Stimulated activated CD4-positive, alpha-beta T cell treated with anti-CD3 and anti-CD28 coated beads, Interleukin-12 subunit alpha, Interleukin-12 subunit beta, amount 100 ng/mL, for 48 hours (primary cell): ENCODE measurements around the gene MRPL27.
A peak's percentile ranks its signal among the peaks of the same experiment; 100 is the strongest.
"Not testable (repeated sequence)": the region's sequence is repeated elsewhere in the genome, so short reads cannot be mapped to it uniquely, and the experiment has no call there.

Experiments used
- DNase-seq, 3 donors: peaks; one replicate each; pipeline ENCODE4 v3.0.0-alpha.2; 2020; ENCODE audit warnings: low read depth in 2 of 3, low spot score in 1 of 3

The MRPL27 gene

GRCh38 chr17:50347117-50347893 is 25.7 kb downstream of the MRPL27 start:
- no peak for DNase-seq

GRCh38 chr17:50346313-50347116 is 26.5 kb downstream of the MRPL27 start:
- DNase-seq = peak in 2 of 3 donors; percentile 46 to 54

GRCh38 chr17:50345432-50346312 is 27.3 kb downstream of the MRPL27 start, which contains the start of gene XYLT2:
Gene XYLT2, plus strand, starts transcription at chr17:50346126. Its CDS starts 15 bp downstream, at chr17:50346141.
- peak; percentile 84 to 89 (median 86) for DNase-seq

GRCh38 chr17:50344731-50345365 is 28.1 kb downstream of the MRPL27 start:
- DNase-seq = no peak

- DNase-seq = no peak
Measured at GRCh38 chr17:50339381-50339780, 33.6 kb downstream of the MRPL27 start.

- DNase-seq = no peak
Measured at GRCh38 chr17:50338645-50339044, 34.3 kb downstream of the MRPL27 start.

- DNase-seq = no peak
Measured at GRCh38 chr17:50337956-50338355, 35.0 kb downstream of the MRPL27 start.

- DNase-seq = not testable (repeated sequence)
Measured at GRCh38 chr17:50333291-50334057, 39.5 kb downstream of the MRPL27 start.

- no peak for DNase-seq
Measured at GRCh38 chr17:50332196-50332595, 40.8 kb downstream of the MRPL27 start.

GRCh38 chr17:50331085-50331791 is 41.7 kb downstream of the MRPL27 start:
- DNase-seq = no peak

GRCh38 chr17:50330151-50330775 is 42.7 kb downstream of the MRPL27 start:
- DNase-seq = no peak

GRCh38 chr17:50329716-50330115 is 43.3 kb downstream of the MRPL27 start:
- DNase-seq = no peak

GRCh38 chr17:50328363-50329325 is 44.3 kb downstream of the MRPL27 start:
- DNase-seq = no peak

GRCh38 chr17:50326831-50327364 is 46.1 kb downstream of the MRPL27 start:
- no peak for DNase-seq

- DNase-seq = no peak
Measured at GRCh38 chr17:50325906-50326305, 47.1 kb downstream of the MRPL27 start.

- DNase-seq = no peak
Measured at GRCh38 chr17:50323060-50323459, 49.9 kb downstream of the MRPL27 start.

GRCh38 chr17:50322271-50322670 is 50.7 kb downstream of the MRPL27 start:
- no peak for DNase-seq
